K562 (cell line): ENCODE measurements around the gene PTPRG. TPM values are rescaled to one million over a fixed set of nuclear protein-coding genes. Genes with fewer than 3 reads are reported as not detected.

ENCODE experiments used
- ATAC-seq: fragments of 200-7000 bp; cut with Tn5 transposase; 3 replicates; pipeline ENCODE4 v1.9.1; 2020; ENCODE audit warnings: moderate library complexity
- BruUV-seq: library from RNA; stranded (reverse); fragments of 400-500 nt; replicated peaks from 2 replicates; lab custom pipeline; 2021; lab: Mats Ljungman, UMichigan
- CTCF ChIA-PET: fragments of 300-600 bp; formaldehyde crosslinking; extraction: SDS; loops from one replicate; lab custom pipeline; 2021; ENCODE audit warnings: low intra/inter-chr PET ratio; lab: Yijun Ruan, JAX
- POLR2A ChIA-PET: fragments of 300-600, 350-650 bp; sonication (Branson Sonifier 250); formaldehyde crosslinking; extraction: SDS; loops from one replicate; lab custom pipeline; 2021; ENCODE audit warnings: antibody characterized with exemption, inconsistent platforms; lab: Yijun Ruan, JAX
- DNase-seq, 4 experiments: peaks; one replicate each; pipeline versions ENCODE4 v3.0.0 to v3.0.0-alpha.2; 2011 to 2018; ENCODE audit warnings: low spot score in 3 of 4, mixed read lengths in 3 of 4; ENCODE audit errors: extremely low read depth in 1 of 4
- FAIRE-seq: peaks from 2 replicates; lab custom pipeline; 2011; peaks lifted over from hg19 to GRCh38; lab: Jason Lieb, UNC
- H2AFZ ChIP-seq: 2 replicates; pipeline ENCODE4 v1.6.0; 2011; ENCODE audit warnings: low read depth, low read length, control low read depth, inconsistent platforms
- H3K27ac ChIP-seq: fragments of 200-600 bp; 3 replicates; pipeline ENCODE4 v1.8.0; 2011; ENCODE audit warnings: low read depth, mild to moderate bottlenecking, control low read depth, inconsistent platforms, low read length, moderate library complexity, mixed read lengths; ENCODE audit errors: extremely low read depth
- H3K27me3 ChIP-seq, 2 experiments: fragments of 300-600 bp in 1 of 2; 2 replicates in 1 of 2; 3 replicates in 1 of 2; pipeline versions ENCODE4 v1.6.0 to v1.8.0; 2011; ENCODE audit warnings: inconsistent platforms in 2 of 2, low read length in 2 of 2, mild to moderate bottlenecking in 1 of 2, mixed read lengths in 1 of 2, moderate library complexity in 1 of 2; ENCODE audit not compliant: control insufficient read depth in 2 of 2, insufficient read depth in 2 of 2
- H3K36me3 ChIP-seq: fragments of 300-600 bp; 3 replicates; pipeline ENCODE4 v1.8.0; 2011; ENCODE audit warnings: mild to moderate bottlenecking, low read length, inconsistent platforms; ENCODE audit not compliant: control insufficient read depth, insufficient read depth
- H3K4me1 ChIP-seq, 2 experiments: fragments of 200-600 bp in 1 of 2; replicated peaks in 1 of 2; 2 replicates in 1 of 2; 3 replicates in 1 of 2; pipeline versions ENCODE4 v1.5.1 to v1.8.0; 2011; ENCODE audit warnings: inconsistent platforms in 2 of 2, low read length in 2 of 2, mild to moderate bottlenecking in 1 of 2, mixed read lengths in 1 of 2, moderate library complexity in 1 of 2; ENCODE audit not compliant: control insufficient read depth in 2 of 2, insufficient read depth in 2 of 2
- H3K4me2 ChIP-seq: 2 replicates; pipeline ENCODE4 v1.6.1; 2011; ENCODE audit warnings: low read length, control low read depth, inconsistent platforms, mixed read lengths; ENCODE audit not compliant: insufficient read depth
- H3K4me3 ChIP-seq: fragments of 200-600 bp; sonication (generic), shearing (Covaris generic); 2 replicates; pipeline ENCODE4 v1.5.1; 2016; ENCODE audit warnings: control low read depth, inconsistent platforms
- H3K79me2 ChIP-seq: fragments of 200-600 bp; 3 replicates; pipeline ENCODE4 v1.8.0; 2011; ENCODE audit warnings: low read length, inconsistent platforms; ENCODE audit not compliant: control insufficient read depth, insufficient read depth
- H3K9ac ChIP-seq, 2 experiments: 2 replicates each; pipeline versions ENCODE4 v1.6.0 to v1.6.1; 2011; ENCODE audit warnings: low read depth in 2 of 2, low read length in 2 of 2, control low read depth in 1 of 2, inconsistent platforms in 1 of 2, mild to moderate bottlenecking in 1 of 2, mixed read lengths in 1 of 2; ENCODE audit not compliant: insufficient read depth in 1 of 2
- H3K9me1 ChIP-seq: one replicate; pipeline ENCODE4 v1.6.0; 2011; ENCODE audit warnings: inconsistent platforms, mild to moderate bottlenecking, low read length, moderate library complexity; ENCODE audit not compliant: control insufficient read depth, insufficient read depth
- H3K9me3 ChIP-seq: replicated peaks from 2 replicates; pipeline ENCODE4 v1.5.1; 2011; ENCODE audit warnings: low read depth, low read length, inconsistent platforms; ENCODE audit not compliant: control insufficient read depth, insufficient read depth
- H4K20me1 ChIP-seq: replicated peaks from 2 replicates; pipeline ENCODE4 v1.6.1; 2011; ENCODE audit warnings: low read length, inconsistent platforms, mixed read lengths; ENCODE audit not compliant: control insufficient read depth, insufficient read depth
- KAT2B ChIP-seq: IDR thresholded peaks from one replicate; pipeline ENCODE4 v1.6.1; 2012; ENCODE audit warnings: low read depth, mild to moderate bottlenecking, control low read depth, inconsistent platforms, low read length, moderate library complexity
- ZBTB11 ChIP-seq, 3 experiments: fragments of 200-800 bp in 1 of 3; fragments of 250-450 bp in 1 of 3; fragments of 450-650 bp in 1 of 3; sonication (Bioruptor Pico) in 1 of 3; sonication (Bioruptor generic) in 1 of 3; formaldehyde crosslinking in 1 of 3; IDR thresholded peaks; 2 replicates each; pipeline versions ENCODE4 v1.6.1 to v1.8.0; 2016 to 2022; ENCODE audit warnings: mild to moderate bottlenecking in 2 of 3, missing genetic modification characterization in 2 of 3, missing compliant biosample characterization in 1 of 3, moderate library complexity in 1 of 3
- WGBS: fragments of 100-300 bp; shearing (Covaris generic); methylation state at CpG from one replicate; pipeline ENCODE4 v1.1.6; 2016; ENCODE audit warnings: low coverage, mixed read lengths; ENCODE audit not compliant: insufficient coverage; ENCODE audit errors: missing lambda C conversion rate; 5-methylcytosine and 5-hydroxymethylcytosine counted together
- in situ Hi-C: fragments of 300-500 bp; cut with MboI; formaldehyde crosslinking; loops from 4 replicates; pipeline ENCODE4 v1.15.0; 2018; ENCODE audit warnings: inconsistent platforms, mixed read lengths
- intact Hi-C: fragments of 100-400 bp; cut with micrococcal nuclease; formaldehyde crosslinking; loops from 2 replicates; pipeline ENCODE4 v1.14.2; 2022
- polyA plus RNA-seq, 8 experiments: library from polyadenylated mRNA; depleted of rRNA in 4 of 8; stranded (reverse) in 5 of 8; unstranded in 3 of 8; fragments of >200 nt; fragmentation: Nextera tagmentation in 2 of 8; fragmentation: Illumina TruSeq in 1 of 8; extraction: Ambion mirVana in 2 of 8; extraction: Trizol in 1 of 8; gene quantifications; 2 replicates each; pipeline versions ENCODE4 v1.2.1 to v1.2.3, GENCODE V29; 2011 to 2014; ENCODE audit warnings: inconsistent platforms in 1 of 8, missing spikeins in 1 of 8
- total RNA-seq, 7 experiments: library from RNA; depleted of rRNA in 6 of 7; stranded (reverse); fragments of >200 nt in 6 of 7; fragmentation: Illumina TruSeq in 2 of 7; extraction: Trizol in 2 of 7; gene quantifications; 2 replicates each; pipeline versions ENCODE4 v1.2.1 to v1.2.3, GENCODE V29; 2011 to 2021; ENCODE audit warnings: low replicate concordance in 1 of 7

Gene PTPRG
- total and polyA plus RNA-seq, 9 of the 15 experiments (the other 6 are each of a cell fraction or from before 2014, with no cell fraction given), result 0.16 TPM; not detected in 8

GRCh38 chr3:61866961-61867461 is 305.6 kb downstream of the PTPRG start:
- ATAC-seq (no peak), DNase-seq (no peak), FAIRE-seq (no peak)
- Histone ChIP-seq H3K4me1 (no peaks in the 10 kb centered on the region), H3K4me3 (no peak overlapping the region), H3K9ac (no peak overlapping the region), H3K9me1 (no peaks in the 10 kb centered on the region), H3K27me3 (no peaks in the 10 kb centered on the region), H2AFZ (no peak overlapping the region), H3K9me3 (no peaks in the 10 kb centered on the region), H3K27ac (no peak overlapping the region), H4K20me1 (no peaks in the 10 kb centered on the region), H3K36me3 (no peaks in the 10 kb centered on the region), H3K4me2 (no peak overlapping the region), H3K79me2 (no peaks in the 10 kb centered on the region)
- ChIA-PET CTCF (no interaction called here), POLR2A (no interaction called here)
- TF ChIP-seq KAT2B, result no peak
- TF ChIP-seq ZBTB11 (CRISPR knock-in tag; IDR thresholded peaks at IDR 0.05), result 0 out of 6 replicates have a peak, but pooled peaks of 1 of the 3 experiments have one; percentile 29
- intact Hi-C loops, result no loop called here
- 0% methylated on average over 5 of the region's 7 CpGs for WGBS
- BruUV-seq, result no TSS peak
- in situ Hi-C loops, result no loop called here
